ENCODE data around the gene UCMA. TPM values are rescaled to one million over a fixed set of nuclear protein-coding genes. Genes with fewer than 3 reads are reported as not detected.

The UCMA gene
- total RNA-seq, 4 donors from 2014 or later: not detected

DNA sequence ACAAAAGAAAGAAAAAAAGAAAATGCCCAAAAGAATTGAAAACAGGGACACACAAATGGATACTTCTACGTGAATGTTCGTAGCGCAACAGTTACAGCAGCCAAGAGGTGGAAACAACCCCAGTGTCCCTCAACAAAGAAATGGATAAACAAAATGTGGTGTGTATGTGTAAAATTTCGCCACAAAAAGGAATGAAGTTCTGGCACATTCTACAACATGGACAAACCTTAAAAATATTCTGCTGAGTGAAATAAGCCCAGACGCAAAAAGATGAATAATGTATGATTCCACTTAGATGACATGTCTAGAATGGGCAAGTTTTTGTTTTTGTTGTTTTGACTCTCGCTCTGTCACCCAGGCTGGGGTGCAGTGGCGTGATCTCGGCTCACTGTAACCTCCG is 10.9 kb downstream of the UCMA start:
- Histone ChIP-seq H3K27ac (no peak overlapping the region), H3K9me3 (no peaks in the 10 kb centered on the region), H3K27me3 (no peaks in the 10 kb centered on the region), H3K4me1 (no peaks in the 10 kb centered on the region), H3K4me3 (no peak overlapping the region), H3K36me3 (no peaks in the 10 kb centered on the region)
- WGBS, 2 donors (ENCODE audit: low coverage in 1 of 2): 94 to 95% methylated on average over 3 to 9 of the region's 9 CpGs
- no peak for ATAC-seq
- TF ChIP-seq EP300 (IDR thresholded peaks at IDR 0.05) (no peak), POLR2AphosphoS5 (IDR thresholded peaks at IDR 0.05) (no peak), POLR2A (IDR thresholded peaks at IDR 0.05) (no peak)
- TF ChIP-seq, protein P1, sequence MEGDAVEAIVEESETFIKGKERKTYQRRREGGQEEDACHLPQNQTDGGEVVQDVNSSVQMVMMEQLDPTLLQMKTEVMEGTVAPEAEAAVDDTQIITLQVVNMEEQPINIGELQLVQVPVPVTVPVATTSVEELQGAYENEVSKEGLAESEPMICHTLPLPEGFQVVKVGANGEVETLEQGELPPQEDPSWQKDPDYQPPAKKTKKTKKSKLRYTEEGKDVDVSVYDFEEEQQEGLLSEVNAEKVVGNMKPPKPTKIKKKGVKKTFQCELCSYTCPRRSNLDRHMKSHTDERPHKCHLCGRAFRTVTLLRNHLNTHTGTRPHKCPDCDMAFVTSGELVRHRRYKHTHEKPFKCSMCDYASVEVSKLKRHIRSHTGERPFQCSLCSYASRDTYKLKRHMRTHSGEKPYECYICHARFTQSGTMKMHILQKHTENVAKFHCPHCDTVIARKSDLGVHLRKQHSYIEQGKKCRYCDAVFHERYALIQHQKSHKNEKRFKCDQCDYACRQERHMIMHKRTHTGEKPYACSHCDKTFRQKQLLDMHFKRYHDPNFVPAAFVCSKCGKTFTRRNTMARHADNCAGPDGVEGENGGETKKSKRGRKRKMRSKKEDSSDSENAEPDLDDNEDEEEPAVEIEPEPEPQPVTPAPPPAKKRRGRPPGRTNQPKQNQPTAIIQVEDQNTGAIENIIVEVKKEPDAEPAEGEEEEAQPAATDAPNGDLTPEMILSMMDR (IDR thresholded peaks at IDR 0.05): no peak

DNA sequence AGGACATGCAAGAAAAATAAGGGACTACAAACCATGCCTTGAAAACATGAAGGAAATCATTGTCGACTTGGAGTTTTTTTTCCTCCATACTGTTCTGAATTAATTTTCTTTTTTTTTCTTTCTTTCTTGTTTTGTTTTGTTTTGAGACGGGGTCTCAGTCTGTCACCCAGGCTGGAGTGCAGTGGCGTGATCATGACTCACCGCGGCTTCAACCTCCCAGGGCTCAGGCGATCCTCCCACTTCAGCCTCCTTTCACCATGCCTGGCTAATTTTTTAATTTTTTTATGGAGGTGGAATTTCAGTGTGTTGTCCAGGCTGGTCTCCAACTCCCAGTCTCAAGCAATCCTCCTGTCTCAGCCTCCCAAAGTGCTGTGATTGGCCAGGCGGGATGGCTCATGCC is 11.6 kb downstream of the UCMA start:
- H3K4me3 ChIP-seq: no peak overlapping the region
- no peak for ATAC-seq
- 81 to 100% methylated on average over 1 to 6 of the region's 7 CpGs for WGBS, 2 donors (ENCODE audit: low coverage in 1 of 2)

DNA sequence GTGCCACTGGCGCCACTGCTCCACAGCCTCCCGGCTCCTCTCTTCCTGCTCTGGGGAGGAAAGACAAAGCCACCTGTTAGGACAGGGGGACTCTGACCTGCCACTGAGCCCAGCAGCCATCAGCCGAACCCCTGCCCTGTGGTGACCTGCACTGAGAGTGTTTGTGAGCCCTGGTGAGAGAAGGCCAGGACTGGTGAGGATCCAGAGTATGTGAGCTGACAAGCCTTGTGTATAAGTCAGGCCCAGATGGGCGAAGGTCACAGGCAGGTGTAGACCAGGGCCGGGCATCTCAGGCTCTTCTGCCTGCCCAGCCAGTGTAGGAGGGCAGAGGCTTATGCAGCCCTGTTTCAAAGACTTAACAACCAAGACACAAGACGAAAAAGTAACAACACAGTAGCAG is 12.0 kb downstream of the UCMA start:
- no peak overlapping the region for H3K27ac ChIP-seq
- no peak for TF ChIP-seq POLR2AphosphoS5 (IDR thresholded peaks at IDR 0.05)
- TF ChIP-seq, protein P1 (IDR thresholded peaks at IDR 0.05): no peak
- TF ChIP-seq EP300 (IDR thresholded peaks at IDR 0.05): no peak
- no peak for TF ChIP-seq POLR2A (IDR thresholded peaks at IDR 0.05)
- no peaks in the 10 kb centered on the region for H3K27me3 ChIP-seq
- 78 to 81% methylated on average over 3 to 5 of the region's 6 CpGs for WGBS, 2 donors (ENCODE audit: low coverage in 1 of 2)
- H3K4me3 ChIP-seq: no peak overlapping the region
- no peak for ATAC-seq
- no peaks in the 10 kb centered on the region for H3K36me3 ChIP-seq
- no peaks in the 10 kb centered on the region for H3K9me3 ChIP-seq
- no peaks in the 10 kb centered on the region for H3K4me1 ChIP-seq

More for the DNA sequence above, 11.6 kb downstream of the UCMA start:
- Histone ChIP-seq H3K4me1 (no peaks in the 10 kb centered on the region), H3K9me3 (no peaks in the 10 kb centered on the region), H3K36me3 (no peaks in the 10 kb centered on the region), H3K27me3 (no peaks in the 10 kb centered on the region), H3K27ac (no peak overlapping the region)
- TF ChIP-seq POLR2AphosphoS5 (IDR thresholded peaks at IDR 0.05): no peak
- no peak for TF ChIP-seq POLR2A (IDR thresholded peaks at IDR 0.05)
- no peak for TF ChIP-seq EP300 (IDR thresholded peaks at IDR 0.05)
- TF ChIP-seq, protein P1 (IDR thresholded peaks at IDR 0.05): no peak

DNA sequence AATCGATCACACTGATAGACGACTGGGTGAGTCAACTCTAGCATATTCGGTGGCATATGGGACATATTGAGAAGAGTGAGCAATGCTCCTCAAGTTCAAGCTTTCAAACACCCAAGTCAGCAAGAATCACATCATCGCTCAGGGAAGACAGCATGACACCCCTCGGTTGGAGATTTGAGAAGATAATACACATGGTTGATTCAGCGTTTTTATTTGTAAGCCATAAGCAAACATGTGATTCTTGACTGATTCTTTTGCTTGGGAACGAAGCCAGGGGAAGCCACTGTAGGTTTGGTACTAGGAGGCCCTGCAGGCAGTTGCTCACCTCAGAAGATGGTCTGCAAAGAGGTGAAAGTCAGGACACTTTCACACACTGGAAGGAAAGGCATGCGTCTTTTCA is 12.6 kb downstream of the UCMA start:
- H3K9me3 ChIP-seq: no peaks in the 10 kb centered on the region
- no peak overlapping the region for H3K27ac ChIP-seq
- H3K36me3 ChIP-seq: no peaks in the 10 kb centered on the region
- no peak for TF ChIP-seq EP300 (IDR thresholded peaks at IDR 0.05)
- TF ChIP-seq POLR2A (IDR thresholded peaks at IDR 0.05): no peak
- no peak for TF ChIP-seq POLR2AphosphoS5 (IDR thresholded peaks at IDR 0.05)
- TF ChIP-seq, protein P1 (IDR thresholded peaks at IDR 0.05): no peak
- no peaks in the 10 kb centered on the region for H3K27me3 ChIP-seq
- H3K4me1 ChIP-seq: no peaks in the 10 kb centered on the region
- 86 to 97% methylated on average over 5 to 8 of the region's 8 CpGs for WGBS, 2 donors (ENCODE audit: low coverage in 1 of 2)
- ATAC-seq: no peak
- H3K4me3 ChIP-seq: no peak overlapping the region

DNA sequence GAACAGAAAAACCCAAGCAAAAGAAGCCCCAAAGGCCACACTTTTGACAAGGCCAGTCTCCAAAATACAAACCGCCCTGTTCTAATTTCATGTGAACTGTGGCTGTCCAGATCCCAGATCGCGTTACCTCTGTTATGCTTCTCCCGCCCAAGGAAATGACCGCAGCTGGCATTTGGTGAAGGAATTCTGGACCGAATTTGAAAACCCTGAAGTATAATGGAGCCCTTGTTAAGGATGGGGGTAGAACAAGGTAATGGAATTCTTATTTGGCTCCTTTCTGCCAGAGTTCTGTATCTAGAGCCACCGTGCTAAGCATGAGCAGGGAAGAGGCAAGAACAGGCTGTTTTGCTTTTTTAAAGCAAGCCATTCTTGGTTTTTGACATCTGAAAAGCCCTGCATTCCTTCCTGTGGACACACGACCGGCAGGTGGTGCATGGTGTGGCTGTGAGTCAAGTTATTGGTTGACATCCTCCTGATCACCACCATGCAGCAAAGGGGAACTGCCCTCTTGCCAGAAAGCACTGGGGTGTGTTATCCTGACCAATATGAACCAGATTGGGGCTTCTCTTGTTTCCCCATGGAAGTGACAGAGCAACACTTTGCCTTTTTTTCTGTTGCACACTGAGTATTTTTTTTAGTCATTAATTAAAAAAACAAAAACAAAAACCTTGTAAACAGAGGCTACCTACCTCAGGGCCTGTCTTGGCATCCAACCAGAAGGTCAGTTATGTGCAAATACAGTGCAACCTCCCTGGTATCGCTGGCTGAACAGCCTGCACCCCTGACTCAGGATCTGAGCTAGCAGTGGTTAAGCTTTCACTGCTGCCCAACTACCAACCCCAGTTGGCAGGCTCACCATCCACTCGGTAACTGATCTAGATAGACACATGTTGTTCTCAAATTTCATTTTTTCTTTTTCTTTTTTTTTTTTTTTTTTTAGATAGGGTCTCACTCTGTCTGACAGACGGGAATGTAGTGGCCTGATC is 14.2 kb downstream of the UCMA start:
- Histone ChIP-seq H3K4me3 (no peak overlapping the region), H3K27ac (no peak overlapping the region), H3K9me3 (no peaks in the 10 kb centered on the region), H3K27me3 (no peaks in the 10 kb centered on the region), H3K36me3 (no peaks in the 10 kb centered on the region), H3K4me1 (no peaks in the 10 kb centered on the region)
- TF ChIP-seq, protein P1 (IDR thresholded peaks at IDR 0.05): peak in 1 of 4 experiments; percentile 6
- TF ChIP-seq EP300 (IDR thresholded peaks at IDR 0.05): no peak
- no peak for ATAC-seq
- 42 to 77% methylated on average over 2 to 10 of the region's 12 CpGs for WGBS, 2 donors (ENCODE audit: low coverage in 1 of 2)
